ENCODE data around the gene GDF11. TPM values are rescaled to one million over a fixed set of nuclear protein-coding genes. Genes with fewer than 3 reads are reported as not detected.

GDF11 gene
- total RNA-seq, 4 donors from 2014 or later: 0.77 to 17.1 (median 5.0) TPM

DNA sequence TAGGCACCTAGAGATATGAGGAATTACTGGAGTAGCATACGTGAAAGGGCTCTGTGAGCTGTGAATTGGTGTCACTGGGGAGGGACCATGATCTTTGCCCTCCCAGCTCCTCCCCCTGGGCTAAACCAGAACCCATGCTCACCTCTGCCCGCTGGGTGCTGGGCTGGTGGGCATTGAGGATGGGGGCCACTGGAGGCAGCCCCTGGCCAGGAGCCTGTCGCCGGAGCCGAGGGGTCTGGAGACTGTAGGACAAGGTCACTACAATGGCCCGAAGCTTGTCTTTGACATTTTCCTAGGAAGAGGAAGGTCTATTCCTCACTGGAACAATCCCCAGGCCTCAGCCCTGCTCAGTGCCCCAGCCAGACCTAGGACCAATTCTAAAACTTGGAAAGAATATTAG is 46.8 kb upstream of the GDF11 start:
- Histone ChIP-seq H3K27ac (no peak overlapping the region), H3K27me3 (no peaks in the 10 kb centered on the region)

GRCh38 chr12:55696796-55697462 is 46.0 kb upstream of the GDF11 start:
- H3K27ac ChIP-seq: no peak overlapping the region
- no peaks in the 10 kb centered on the region for H3K36me3 ChIP-seq
- DNase-seq: peak; percentile 11 to 12

More for the DNA sequence above, 46.8 kb upstream of the GDF11 start:
- no peaks in the 10 kb centered on the region for H3K4me1 ChIP-seq
- no peak overlapping the region for H3K4me3 ChIP-seq
- no peaks in the 10 kb centered on the region for H3K36me3 ChIP-seq
- intact Hi-C loops (cut with DNase I; ENCODE audit: low total_unique reads): no loop called here
- TF ChIP-seq CTCF (IDR thresholded peaks at IDR 0.05) (no peak), POLR2A (IDR thresholded peaks at IDR 0.05) (no peak)
- no peaks in the 10 kb centered on the region for H3K9me3 ChIP-seq
- peak; percentile 1 to 2 for DNase-seq

GRCh38 chr12:55697686-55698085 is 45.2 kb upstream of the GDF11 start:
- no peak overlapping the region for H3K4me3 ChIP-seq

More at GRCh38 chr12:55696796-55697462, 46.0 kb upstream of the GDF11 start:
- TF ChIP-seq POLR2A (IDR thresholded peaks at IDR 0.05) (no peak), CTCF (IDR thresholded peaks at IDR 0.05) (no peak)
- H3K4me1 ChIP-seq: no peaks in the 10 kb centered on the region
- H3K9me3 ChIP-seq: no peaks in the 10 kb centered on the region
- H3K27me3 ChIP-seq: no peaks in the 10 kb centered on the region
- intact Hi-C loops (cut with DNase I; ENCODE audit: low total_unique reads): no loop called here
- no peak overlapping the region for H3K4me3 ChIP-seq

GRCh38 chr12:55698241-55698955 is 44.5 kb upstream of the GDF11 start:
- no peak for TF ChIP-seq POLR2A (IDR thresholded peaks at IDR 0.05)
- TF ChIP-seq CTCF (IDR thresholded peaks at IDR 0.05): no peak
- Histone ChIP-seq H3K4me1 (no peaks in the 10 kb centered on the region), H3K36me3 (no peaks in the 10 kb centered on the region), H3K4me3 (no peak overlapping the region), H3K27ac (no peak overlapping the region), H3K9me3 (no peaks in the 10 kb centered on the region), H3K27me3 (no peaks in the 10 kb centered on the region)
- intact Hi-C loops (cut with DNase I; ENCODE audit: low total_unique reads): no loop called here
- DNase-seq: peak in 1 of 2 donors; percentile 11

More at GRCh38 chr12:55697686-55698085, 45.2 kb upstream of the GDF11 start:
- H3K36me3 ChIP-seq: no peaks in the 10 kb centered on the region
- H3K9me3 ChIP-seq: no peaks in the 10 kb centered on the region
- intact Hi-C loops (cut with DNase I; ENCODE audit: low total_unique reads): no loop called here
- no peaks in the 10 kb centered on the region for H3K4me1 ChIP-seq
- H3K27ac ChIP-seq: no peak overlapping the region
- H3K27me3 ChIP-seq: no peaks in the 10 kb centered on the region
- peak; percentile 5 to 8 for DNase-seq
- TF ChIP-seq POLR2A (IDR thresholded peaks at IDR 0.05) (no peak), CTCF (IDR thresholded peaks at IDR 0.05) (no peak)

- peak; percentile 5 to 7 for DNase-seq
Observed at GRCh38 chr12:55698965-55699364, 44.0 kb upstream of the GDF11 start.

More at GRCh38 chr12:55698965-55699364, 44.0 kb upstream of the GDF11 start:
- H3K27ac ChIP-seq: no peak overlapping the region
- H3K27me3 ChIP-seq: no peaks in the 10 kb centered on the region
- H3K4me1 ChIP-seq: no peaks in the 10 kb centered on the region
- TF ChIP-seq CTCF (IDR thresholded peaks at IDR 0.05) (no peak), POLR2A (IDR thresholded peaks at IDR 0.05) (no peak)
- H3K9me3 ChIP-seq: no peaks in the 10 kb centered on the region
- no peak overlapping the region for H3K4me3 ChIP-seq
- no peaks in the 10 kb centered on the region for H3K36me3 ChIP-seq
- intact Hi-C loops (cut with DNase I; ENCODE audit: low total_unique reads): no loop called here

Data from uterus (tissue), 4 donors.